HG03378 (cell line): ENCODE data around the gene GPR3.

Source experiments
- ATAC-seq: cut with Tn5 transposase; IDR thresholded peaks from one replicate; pipeline ENCODE4 v1.9.1; 2021; ENCODE audit warnings: mild to moderate bottlenecking, moderate library complexity; ENCODE audit not compliant: unreplicated experiment

The GPR3 gene

GRCh38 chr1:27392096-27392777, at the start of gene GPR3:
TSS of gene GPR3 (plus strand) at chr1:27392622. CDS start at chr1:27393799, 1,177 bp downstream.
- no peak for ATAC-seq

GRCh38 chr1:27342778-27343638, 49.4 kb upstream of the GPR3 start:
- no peak for ATAC-seq

- ATAC-seq = no peak
Measured at GRCh38 chr1:27343639-27344025, 48.8 kb upstream of the GPR3 start.

- ATAC-seq = no peak
Measured at GRCh38 chr1:27345272-27345671, 47.1 kb upstream of the GPR3 start.

GRCh38 chr1:27346357-27346756, 46.1 kb upstream of the GPR3 start:
- ATAC-seq = no peak

GRCh38 chr1:27346991-27347624, 45.3 kb upstream of the GPR3 start:
- ATAC-seq = no peak

- ATAC-seq = no peak
Measured at GRCh38 chr1:27348861-27349783, 43.3 kb upstream of the GPR3 start.

- no peak for ATAC-seq
Measured at GRCh38 chr1:27349784-27350662, 42.4 kb upstream of the GPR3 start.

- ATAC-seq = no peak
Measured at GRCh38 chr1:27350663-27351540, 41.5 kb upstream of the GPR3 start.

GRCh38 chr1:27351541-27352107, 40.8 kb upstream of the GPR3 start:
- ATAC-seq = no peak

GRCh38 chr1:27353166-27353565, 39.3 kb upstream of the GPR3 start:
- no peak for ATAC-seq

GRCh38 chr1:27353629-27354028, 38.8 kb upstream of the GPR3 start:
- no peak for ATAC-seq

- no peak for ATAC-seq
Measured at GRCh38 chr1:27355683-27356082, 36.7 kb upstream of the GPR3 start.

- ATAC-seq = no peak
Measured at GRCh38 chr1:27356277-27356618, 36.2 kb upstream of the GPR3 start.

GRCh38 chr1:27356619-27357280, 35.7 kb upstream of the GPR3 start:
- ATAC-seq = no peak

- ATAC-seq = no peak
Measured at GRCh38 chr1:27357281-27358037, 35.0 kb upstream of the GPR3 start.
